Gastroesophageal sphincter (tissue), 4 donors: ENCODE data around the gene XPA. TPM values are rescaled to one million over a fixed set of nuclear protein-coding genes. Genes with fewer than 3 reads are reported as not detected.
"Not testable (repeated sequence)": the region's sequence is repeated elsewhere in the genome, so short reads cannot be mapped to it uniquely, and the experiment has no call there.

Experiments used
- ATAC-seq: fragments of 150-250 bp; one replicate; pipeline ENCODE4 v1.9.1; 2016; ENCODE audit warnings: mild to moderate bottlenecking, moderate library complexity
- H3K27ac ChIP-seq, 4 donors: fragments of 200-600 bp; sonication (generic) in 3 of 4; 1 replicate in 3 of 4; 2 replicates in 1 of 4; pipeline ENCODE4 v1.5.1; 2016 to 2019
- H3K27me3 ChIP-seq: fragments of 200-600 bp; sonication (generic); one replicate; pipeline ENCODE4 v1.5.1; 2019
- H3K36me3 ChIP-seq, 2 donors: fragments of 200-600 bp; sonication (generic); one replicate each; pipeline ENCODE4 v1.5.1; 2019; ENCODE audit warnings: control low read depth in 1 of 2
- H3K4me1 ChIP-seq, 3 donors: fragments of 200-600 bp; sonication (generic); 1 replicate in 2 of 3; 2 replicates in 1 of 3; pipeline ENCODE4 v1.5.1; 2016 to 2019; ENCODE audit warnings: control low read depth in 2 of 3
- H3K4me3 ChIP-seq, 2 donors: fragments of 200-600 bp; sonication (generic); one replicate each; pipeline ENCODE4 v1.5.1; 2019; ENCODE audit warnings: mild to moderate bottlenecking in 1 of 2, moderate library complexity in 1 of 2
- H3K9me3 ChIP-seq, 3 donors: fragments of 200-600 bp; sonication (generic); one replicate each; pipeline ENCODE4 v1.5.1; 2017 to 2019; ENCODE audit warnings: control low read depth in 2 of 3
- CTCF ChIP-seq, 4 experiments: fragments of 200-600 bp in 2 of 4; fragments of 450-650 bp in 2 of 4; sonication (generic) in 1 of 4; IDR thresholded peaks; one replicate each; pipeline ENCODE4 v1.5.1; 2017 to 2019; ENCODE audit warnings: antibody characterized with exemption in 4 of 4, mild to moderate bottlenecking in 2 of 4, moderate library complexity in 2 of 4
- EP300 ChIP-seq: sonication (generic); formaldehyde crosslinking; IDR thresholded peaks from one replicate; pipeline ENCODE4 v1.6.1; 2017; ENCODE audit warnings: antibody characterized with exemption, mild to moderate bottlenecking
- POLR2A ChIP-seq, 2 donors: fragments of 450-650 bp; IDR thresholded peaks; one replicate each; pipeline ENCODE4 v1.6.1; 2017; ENCODE audit warnings: antibody characterized with exemption in 2 of 2, mild to moderate bottlenecking in 2 of 2, moderate library complexity in 1 of 2
- POLR2AphosphoS5 ChIP-seq: sonication (generic); formaldehyde crosslinking; IDR thresholded peaks from one replicate; pipeline ENCODE4 v1.6.1; 2017; ENCODE audit warnings: antibody characterized with exemption
- WGBS, 2 donors: methylation state at CpG; one replicate each; pipeline ENCODE4 v1.1.5; 2018; ENCODE audit warnings: low coverage in 1 of 2; 5-methylcytosine and 5-hydroxymethylcytosine counted together
- total RNA-seq, 4 donors: library from RNA; depleted of rRNA; stranded (reverse); fragments of >200 nt; gene quantifications; one replicate each; pipeline ENCODE4 v1.1.0, GENCODE V29; 2016

Gene XPA
- 10 to 100 TPM; 24.2 to 27.6 (median 25.8) TPM for total RNA-seq

- WGBS, 2 donors = 0 to 5% methylated on average over 4 to 8 of the region's 82 CpGs
- peak within 1 kb of the TSS; percentile 77 to 96 (median 92) for H3K27ac ChIP-seq
- H3K36me3 ChIP-seq = peaks cover 0 to 9% of the 10 kb centered on the region in 2 donors
- H3K4me1 ChIP-seq = peaks cover 3 to 50% (median 16%) of the 10 kb centered on the region in 3 donors
- TF ChIP-seq POLR2A (IDR thresholded peaks at IDR 0.05) (peak; percentile 91 to 93), CTCF (IDR thresholded peaks at IDR 0.05) (no peak), EP300 (no peak), POLR2AphosphoS5 (peak; percentile 87)
- no peaks in the 10 kb centered on the region for H3K9me3 ChIP-seq
- H3K4me3 ChIP-seq = peak within 1 kb of the TSS; percentile 83 to 94
- peak; percentile 99 for ATAC-seq
- H3K27me3 ChIP-seq = no peaks in the 10 kb centered on the region
Observed at GRCh38 chr9:97696803-97697601, at the start of gene XPA. TSS of gene XPA (minus strand) at chr9:97697340. CDS start at chr9:97697292, 48 bp downstream.

DNA sequence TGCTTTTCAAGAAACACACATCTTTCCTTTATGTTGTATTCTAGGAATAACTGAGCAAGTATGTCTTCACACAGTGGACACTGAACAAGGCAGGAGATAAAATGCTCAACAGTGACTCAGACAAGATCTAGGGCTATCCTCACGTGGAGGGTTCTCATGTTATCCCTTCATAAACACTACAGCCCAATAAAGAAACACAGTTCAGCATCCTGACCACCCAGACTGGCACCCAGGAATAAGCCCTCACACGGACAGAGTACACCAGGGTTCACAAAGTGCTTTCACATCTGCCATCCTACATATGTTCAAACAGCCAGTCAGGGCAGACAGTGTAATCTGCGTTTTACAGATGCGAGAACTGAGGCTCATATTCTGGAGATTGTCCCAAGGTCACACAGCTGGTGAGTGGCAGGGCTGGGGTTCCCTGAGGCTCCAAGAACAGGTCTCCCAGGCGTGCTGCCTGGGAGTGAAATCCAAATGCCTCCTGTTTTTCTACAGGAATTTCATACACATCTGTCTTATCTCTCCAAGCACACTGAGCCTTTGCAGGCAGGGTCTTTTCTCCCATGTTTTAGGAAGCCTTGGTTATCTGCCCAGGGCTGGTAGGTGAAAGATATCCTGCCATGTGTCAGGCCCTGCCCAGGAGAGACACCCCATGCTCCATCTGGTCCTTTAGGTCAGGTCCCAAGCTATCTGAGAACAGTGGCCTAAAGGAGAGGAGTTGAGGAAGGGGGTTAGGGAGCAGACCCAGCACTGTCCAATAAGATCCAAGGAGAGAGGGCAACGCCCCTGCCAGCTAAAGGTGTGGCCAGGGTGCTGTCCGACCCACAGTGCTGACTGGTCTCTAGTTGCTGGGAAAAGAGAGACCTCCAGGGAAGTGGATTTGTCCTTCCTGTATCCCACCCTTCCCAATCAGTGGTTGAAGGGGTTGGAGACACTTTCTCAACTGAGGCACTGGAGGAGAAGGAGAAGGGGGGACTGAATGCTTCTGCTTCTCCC lies 47.9 kb upstream of the XPA start:
- WGBS, 2 donors = 7 to 68% methylated on average over 2 to 5 of the region's 7 CpGs
- TF ChIP-seq POLR2AphosphoS5 (no peak), POLR2A (IDR thresholded peaks at IDR 0.05) (no peak), EP300 (no peak), CTCF (IDR thresholded peaks at IDR 0.05) (no peak)
- H3K27ac ChIP-seq = no peak overlapping the region
- H3K9me3 ChIP-seq = peaks cover 0 to 9% (median 0%) of the 10 kb centered on the region in 3 donors
- peaks cover 0 to 21% (median 0%) of the 10 kb centered on the region in 3 donors for H3K4me1 ChIP-seq
- H3K36me3 ChIP-seq = no peaks in the 10 kb centered on the region
- no peak for ATAC-seq
- peaks cover 9% of the 10 kb centered on the region for H3K27me3 ChIP-seq
- no peak overlapping the region for H3K4me3 ChIP-seq

- H3K4me3 ChIP-seq, ATAC-seq, H3K9me3 ChIP-seq, H3K27ac ChIP-seq, H3K36me3 ChIP-seq: not testable (repeated sequence)
- WGBS, 2 donors = 58 to 61% methylated on average over 6 to 7 of the region's 7 CpGs
- Histone ChIP-seq H3K27me3 (peaks cover 13% of the 10 kb centered on the region), H3K4me1 (peaks cover 0 to 21% (median 0%) of the 10 kb centered on the region in 3 donors)
Observed at GRCh38 chr9:97744025-97744424, 46.9 kb upstream of the XPA start.

- Histone ChIP-seq H3K27me3 (peaks cover 26% of the 10 kb centered on the region), H3K9me3 (peaks cover 0 to 9% (median 0%) of the 10 kb centered on the region in 3 donors), H3K4me1 (peaks cover 0 to 20% (median 0%) of the 10 kb centered on the region in 3 donors), H3K27ac (no peak overlapping the region), H3K4me3 (no peak overlapping the region), H3K36me3 (no peaks in the 10 kb centered on the region)
- ATAC-seq = no peak
- WGBS, 2 donors = 84 to 98% methylated on average over 7 of the region's 10 CpGs
- no peak for TF ChIP-seq POLR2A (IDR thresholded peaks at IDR 0.05)
- TF ChIP-seq POLR2AphosphoS5 = no peak
- no peak for TF ChIP-seq CTCF (IDR thresholded peaks at IDR 0.05)
- TF ChIP-seq EP300 = no peak
Observed at GRCh38 chr9:97742545-97742944, 45.4 kb upstream of the XPA start.

- Histone ChIP-seq H3K27me3 (peaks cover 32% of the 10 kb centered on the region), H3K4me3 (no peak overlapping the region), H3K9me3 (peaks cover 0 to 9% (median 0%) of the 10 kb centered on the region in 3 donors), H3K27ac (peak overlapping the region in 3 of 4 donors; percentile 56 to 72 (median 68)), H3K4me1 (peaks cover 0 to 15% (median 0%) of the 10 kb centered on the region in 3 donors), H3K36me3 (no peaks in the 10 kb centered on the region)
- ATAC-seq = no peak
- TF ChIP-seq POLR2AphosphoS5 (no peak), CTCF (IDR thresholded peaks at IDR 0.05) (no peak), EP300 (no peak), POLR2A (IDR thresholded peaks at IDR 0.05) (no peak)
- 85 to 100% methylated on average over 2 to 6 of the region's 6 CpGs for WGBS, 2 donors
Observed at GRCh38 chr9:97741947-97742346, 44.8 kb upstream of the XPA start.
